ENCODE measurements around the gene PSAP.

PSAP gene

DNA sequence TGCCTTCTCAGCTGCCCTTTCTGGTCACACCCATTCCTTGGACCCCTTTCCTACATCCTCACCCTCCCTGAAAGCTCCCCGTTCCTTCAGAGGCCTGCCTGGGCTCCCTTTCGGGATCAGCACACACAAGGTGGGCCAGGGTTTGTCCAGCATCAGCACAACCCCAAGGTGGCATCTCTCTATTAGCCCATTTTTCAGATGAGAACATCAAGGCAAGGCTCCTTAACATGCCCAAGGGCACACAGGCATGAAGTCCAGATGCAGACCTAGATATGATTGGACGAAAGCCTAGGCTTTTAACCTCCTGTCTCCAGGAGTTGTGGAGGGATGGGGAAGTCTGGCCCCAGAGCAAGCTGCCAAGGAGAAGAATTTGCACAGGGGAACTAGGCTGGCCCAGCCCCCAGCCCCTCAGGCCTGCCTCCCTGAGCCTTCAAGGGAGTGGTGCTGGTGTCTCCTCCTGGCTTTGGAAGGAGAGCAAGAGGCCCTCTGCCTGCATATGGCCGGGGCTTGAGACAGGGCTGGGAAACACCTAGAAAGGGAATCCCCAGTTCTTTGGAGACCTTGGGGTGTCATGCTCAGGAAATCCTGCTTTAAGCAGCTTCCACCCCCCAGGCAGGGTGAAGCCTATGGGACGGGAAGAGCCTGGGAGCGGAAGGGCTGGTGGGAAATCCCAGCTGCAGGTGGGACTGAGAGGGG is 68.7 kb downstream of the PSAP start:
- no peak for FAIRE-seq

DNA sequence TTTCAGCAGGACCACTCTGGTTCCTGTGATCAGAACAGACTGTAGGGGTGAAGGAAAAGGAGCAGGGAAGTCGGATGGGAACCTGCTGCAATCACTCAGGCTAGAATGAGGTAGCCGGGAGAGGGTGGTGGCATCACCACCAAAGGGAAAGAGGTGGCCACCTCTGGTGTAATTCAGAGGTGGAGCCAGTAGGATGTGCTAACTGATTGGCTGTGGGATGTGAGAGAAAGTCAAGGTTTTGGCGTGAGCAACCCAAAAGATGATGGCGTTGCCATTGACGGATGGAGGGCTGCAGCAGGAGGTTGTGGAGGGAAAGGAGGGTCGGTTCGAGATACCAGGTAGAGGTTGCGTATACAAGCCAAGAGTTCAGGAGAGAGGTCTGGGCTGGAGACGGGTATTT is 70.3 kb downstream of the PSAP start:
- FAIRE-seq, result no peak

DNA sequence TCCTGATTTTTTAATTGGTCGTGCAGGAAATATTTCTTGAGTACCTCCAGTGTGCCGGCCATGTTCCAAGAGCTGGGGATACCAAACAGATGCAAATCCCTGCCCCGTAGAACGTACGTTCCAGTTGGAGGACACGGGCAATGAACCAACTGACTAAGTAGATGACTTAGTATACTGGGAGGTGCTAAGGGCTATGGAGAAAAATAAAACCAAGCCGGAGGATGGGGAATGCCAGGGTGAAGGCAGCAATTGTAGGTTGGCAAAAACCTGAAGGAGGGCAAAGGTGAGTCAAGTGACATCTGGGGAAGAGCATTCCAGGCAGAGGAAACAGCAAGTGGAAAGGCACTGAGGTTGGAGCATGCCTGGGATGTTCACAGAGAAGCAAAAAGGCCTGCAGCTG is 70.9 kb downstream of the PSAP start:
- FAIRE-seq, result no peak

DNA sequence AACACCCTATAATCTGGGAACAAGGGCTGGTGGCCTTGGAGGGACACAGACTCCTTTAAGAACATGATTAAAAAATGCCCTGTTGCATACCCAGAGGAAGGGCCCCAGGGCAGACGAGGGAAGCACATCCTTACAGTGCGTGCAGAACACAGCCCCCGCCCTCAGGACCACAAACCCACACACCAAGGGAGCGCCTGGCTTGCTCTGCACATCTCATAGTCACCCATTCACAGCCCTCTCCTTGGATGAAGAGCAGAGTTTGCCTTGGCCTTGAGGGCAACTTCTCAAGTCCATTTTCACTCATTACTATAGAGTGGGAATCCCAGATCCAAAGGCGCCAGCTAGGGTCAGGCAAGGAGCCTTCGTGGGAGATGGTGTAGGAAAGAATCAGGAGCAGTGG is 71.4 kb downstream of the PSAP start:
- no peak for FAIRE-seq

DNA sequence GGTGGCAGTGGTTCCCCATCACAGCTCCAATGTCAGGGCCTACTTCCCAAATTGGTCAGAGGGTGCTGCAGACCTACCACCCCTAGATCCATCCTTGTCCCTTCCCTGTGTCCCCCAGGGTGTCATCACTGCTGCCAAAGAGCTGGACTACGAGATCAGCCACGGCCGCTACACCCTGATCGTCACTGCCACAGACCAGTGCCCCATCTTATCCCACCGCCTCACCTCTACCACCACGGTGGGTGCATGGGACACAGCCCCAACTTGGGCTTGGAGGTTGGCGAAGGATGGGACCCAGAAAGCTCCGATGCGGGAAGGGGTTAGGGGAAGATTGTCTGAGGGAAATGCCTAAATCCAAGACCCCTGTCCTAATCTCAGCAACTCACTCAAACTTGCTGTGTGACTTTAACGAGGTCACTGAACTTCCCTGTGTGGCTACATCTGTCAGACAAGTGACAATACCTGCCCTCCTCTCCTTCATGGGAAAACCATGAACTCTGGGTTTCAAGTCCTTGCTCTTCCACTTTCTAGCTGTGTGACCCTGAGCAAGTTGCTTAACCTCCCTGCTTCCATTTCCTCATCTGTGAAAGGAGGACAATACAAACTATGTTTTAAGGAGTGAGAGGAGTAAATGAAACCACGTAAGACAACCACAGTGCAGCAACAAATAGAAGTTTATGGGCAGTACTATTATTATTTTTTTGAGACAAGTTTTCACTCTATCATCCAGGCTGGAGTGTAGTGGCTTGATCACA is 72.8 kb downstream of the PSAP start:
- no peak for FAIRE-seq

DNA sequence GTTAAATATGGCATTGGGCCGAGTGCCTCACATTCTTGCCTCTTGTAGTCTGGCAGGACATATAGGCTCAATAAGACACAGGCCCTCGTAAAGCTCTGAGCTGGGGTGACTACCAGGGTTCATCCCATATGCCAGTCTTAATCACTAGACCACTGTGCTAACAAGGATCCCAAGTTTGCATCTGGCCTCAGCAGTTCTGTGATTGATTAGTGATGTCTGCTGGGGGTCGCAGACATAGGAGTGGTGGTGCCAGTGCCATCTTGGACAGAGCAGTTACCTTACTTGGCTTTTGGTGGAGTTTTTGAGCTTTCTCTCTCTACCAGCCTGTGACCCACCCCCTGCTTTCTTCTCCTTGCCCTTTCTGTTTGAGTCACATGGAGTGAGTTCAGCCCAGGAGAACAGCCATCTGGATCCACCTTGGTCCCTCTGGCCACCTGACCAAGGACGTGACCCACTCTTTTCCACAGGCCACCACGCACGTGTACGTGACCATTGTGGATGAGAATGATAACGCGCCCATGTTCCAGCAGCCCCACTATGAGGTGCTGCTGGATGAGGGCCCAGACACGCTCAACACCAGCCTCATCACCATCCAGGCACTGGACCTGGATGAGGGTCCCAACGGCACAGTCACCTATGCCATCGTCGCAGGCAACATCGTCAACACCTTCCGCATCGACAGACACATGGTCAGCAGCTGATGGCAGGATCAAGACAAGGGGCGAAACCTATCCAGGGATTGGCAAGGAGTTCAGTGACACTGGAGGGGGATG is 73.7 kb downstream of the PSAP start:
- no peak for FAIRE-seq

DNA sequence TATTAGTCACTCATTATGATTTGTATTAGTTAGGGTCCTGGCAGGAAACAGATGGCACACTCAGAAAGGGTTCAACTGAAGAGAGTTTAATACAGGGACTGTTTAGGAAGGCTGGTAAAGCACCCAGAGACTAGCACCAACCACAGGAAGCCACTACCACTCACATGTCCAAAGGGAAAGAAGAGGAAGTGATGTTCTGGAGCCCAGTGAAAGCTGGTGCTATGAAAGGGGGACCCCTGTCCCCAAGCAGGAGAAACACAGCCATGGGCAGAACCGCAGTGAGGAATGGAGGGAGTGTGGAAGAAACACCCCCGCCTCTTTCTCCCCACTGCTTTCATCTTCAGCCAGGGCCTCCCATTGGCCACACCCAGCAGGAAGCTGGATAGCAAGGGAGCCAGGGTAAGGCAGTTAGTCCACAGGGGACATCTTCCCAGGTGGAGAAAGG is 74.5 kb downstream of the PSAP start:
- FAIRE-seq, result no peak

DNA sequence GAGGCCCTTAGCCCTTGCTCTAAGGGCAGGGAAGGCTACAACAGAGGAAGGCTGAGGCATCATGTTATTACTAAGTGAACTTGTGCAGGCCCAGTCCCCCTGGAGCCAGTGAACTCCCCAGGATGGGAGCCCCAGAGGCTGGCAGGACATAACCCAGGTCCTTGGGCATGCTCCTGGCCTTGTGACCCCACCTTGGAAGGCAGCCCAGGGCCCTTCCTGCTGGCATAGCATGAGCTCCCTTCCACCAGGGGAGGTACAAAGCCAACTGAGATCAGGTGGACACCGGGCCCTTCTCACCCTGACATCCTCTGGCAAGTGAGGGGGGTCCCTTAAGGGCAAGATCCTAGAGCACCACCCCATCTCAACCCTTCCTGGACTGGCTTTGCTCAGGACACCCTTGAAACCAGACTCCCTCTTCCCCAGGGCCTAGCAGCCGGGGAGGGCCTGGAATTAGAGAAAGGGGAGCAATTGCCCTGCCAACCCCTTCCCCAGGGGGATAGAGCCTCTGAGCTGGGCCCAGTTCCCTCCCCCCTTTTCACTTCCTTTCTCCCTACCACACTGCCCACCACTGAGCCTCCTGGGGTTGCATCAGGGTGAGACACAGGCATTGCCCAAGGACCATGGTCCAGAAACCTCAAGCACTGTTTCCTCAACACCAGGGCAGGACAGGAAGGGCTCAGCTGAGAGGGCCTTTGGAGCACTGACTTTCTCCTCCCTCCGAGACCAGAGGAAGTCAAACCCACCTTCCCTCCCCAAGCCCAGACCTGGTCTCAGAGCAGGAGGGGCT is 75.9 kb downstream of the PSAP start:
- FAIRE-seq, result no peak

DNA sequence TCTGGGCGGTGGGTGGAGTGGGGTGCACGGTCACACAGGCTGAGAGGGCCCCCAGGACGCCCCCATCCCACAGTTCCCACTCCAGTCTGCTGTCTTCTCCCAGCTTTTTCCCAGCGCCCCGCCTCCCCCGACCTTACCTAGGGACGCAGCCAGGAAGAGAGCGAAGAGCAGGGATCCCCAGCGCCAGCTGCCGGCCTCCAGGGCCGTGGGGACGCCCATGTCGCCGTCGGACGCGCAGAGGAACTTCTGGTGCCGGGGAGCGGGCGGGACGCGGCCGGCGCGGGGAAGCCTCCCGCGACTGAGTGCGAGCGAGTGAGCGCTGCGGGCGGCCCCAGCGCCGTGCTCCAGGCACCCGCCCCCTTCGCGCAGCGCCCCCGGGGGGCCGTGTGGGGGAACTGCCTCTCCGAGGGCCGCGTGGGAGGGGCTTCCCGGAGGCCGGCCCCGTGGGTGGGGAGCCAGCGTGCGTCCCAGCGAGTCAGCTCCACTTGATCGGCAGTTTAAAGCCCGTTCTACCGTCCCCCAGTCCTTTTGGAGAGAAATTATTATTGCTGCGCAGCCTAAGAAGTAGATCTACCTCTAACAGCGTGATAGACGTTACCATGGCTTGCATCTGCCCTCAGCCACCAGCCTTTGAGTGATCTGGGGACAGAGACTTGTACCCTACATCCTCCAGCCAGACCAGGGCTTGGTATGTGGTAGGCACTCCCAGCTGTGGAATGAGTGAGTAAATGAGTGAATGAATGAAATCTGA is 77.7 kb downstream of the PSAP start, which contains the start of gene VSIR:
Gene VSIR, minus strand, starts transcription at position 300 of the 751 bp plus-strand sequence. Its CDS starts 81 bp downstream, at position 219.
- FAIRE-seq, result no peak

DNA sequence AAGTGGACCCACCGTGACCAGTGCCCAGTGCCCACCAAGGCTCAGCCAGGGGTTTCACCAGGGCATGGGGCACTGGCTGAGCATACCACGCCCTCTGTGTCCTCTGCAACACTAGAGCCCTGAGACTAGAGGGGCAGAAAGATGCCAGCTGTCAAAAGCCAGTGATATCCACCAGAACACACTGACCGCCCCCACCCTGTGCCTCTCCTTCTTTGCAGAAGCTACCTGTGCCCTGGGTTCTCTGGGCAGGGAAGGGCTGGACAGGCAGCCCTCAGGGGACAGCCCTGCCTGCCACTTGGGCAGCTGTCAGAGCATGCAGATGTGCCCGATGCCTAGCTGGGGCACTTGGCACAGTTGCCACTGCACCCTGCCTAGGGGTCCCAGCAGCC is 78.2 kb downstream of the PSAP start:
- FAIRE-seq, result no peak

DNA sequence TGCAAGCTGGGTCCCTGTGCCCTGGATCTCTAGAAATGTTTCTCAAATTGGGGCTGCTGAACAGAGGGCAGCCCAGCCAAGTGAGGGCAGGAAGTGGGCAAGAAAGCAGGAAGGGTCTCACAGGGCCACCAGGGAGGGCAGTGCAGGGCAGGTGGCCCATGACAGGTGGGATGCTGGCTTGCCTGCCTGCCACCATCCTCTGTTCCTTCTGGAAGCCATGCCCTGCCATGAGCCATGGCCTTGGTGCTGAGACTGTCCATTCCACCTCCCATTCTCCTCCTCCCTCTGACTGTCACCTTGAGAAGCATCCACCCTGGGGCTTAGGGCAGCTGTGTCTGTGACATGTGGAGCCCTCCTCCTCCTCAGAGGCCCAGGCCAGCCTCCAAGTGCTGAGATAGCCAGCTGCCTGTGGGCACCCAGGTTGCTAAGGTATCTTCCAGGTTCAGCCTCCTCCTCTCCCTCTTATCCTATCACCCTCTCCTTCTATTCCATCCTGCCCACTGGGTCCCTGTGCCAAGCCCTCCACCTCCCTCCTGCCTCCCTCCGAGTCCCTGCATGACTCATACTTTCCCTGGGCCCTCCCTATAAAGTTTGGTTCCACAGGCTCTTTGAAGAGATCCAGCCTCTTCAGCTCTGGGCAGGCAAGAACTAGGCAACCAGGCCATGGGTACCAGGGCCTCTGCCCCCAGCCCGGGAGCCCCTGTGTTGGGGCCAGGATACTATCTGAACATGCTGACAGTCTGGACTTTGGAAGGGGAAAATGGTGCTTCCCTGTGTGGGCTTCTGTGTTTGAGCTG is 79.0 kb downstream of the PSAP start:
- FAIRE-seq, result no peak

DNA sequence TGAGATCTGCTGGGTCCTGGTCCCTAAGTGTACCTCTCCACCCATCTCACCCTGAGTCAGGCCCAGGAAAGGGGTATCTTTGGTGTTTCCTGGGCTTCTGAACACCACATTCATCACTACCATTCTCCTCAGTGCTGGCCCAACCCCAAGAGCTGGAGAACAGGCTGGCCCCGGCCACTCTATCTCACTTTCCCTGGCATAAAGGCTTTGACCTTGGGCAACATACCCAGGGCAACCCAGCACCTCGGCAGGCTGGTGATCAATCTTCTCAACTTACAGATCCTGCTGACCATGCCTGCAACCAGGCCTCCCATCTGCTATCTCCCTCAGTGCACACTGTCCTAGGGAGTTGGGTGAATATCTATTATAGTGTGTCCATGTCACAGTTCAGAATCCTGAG is 79.8 kb downstream of the PSAP start:
- FAIRE-seq, result no peak

DNA sequence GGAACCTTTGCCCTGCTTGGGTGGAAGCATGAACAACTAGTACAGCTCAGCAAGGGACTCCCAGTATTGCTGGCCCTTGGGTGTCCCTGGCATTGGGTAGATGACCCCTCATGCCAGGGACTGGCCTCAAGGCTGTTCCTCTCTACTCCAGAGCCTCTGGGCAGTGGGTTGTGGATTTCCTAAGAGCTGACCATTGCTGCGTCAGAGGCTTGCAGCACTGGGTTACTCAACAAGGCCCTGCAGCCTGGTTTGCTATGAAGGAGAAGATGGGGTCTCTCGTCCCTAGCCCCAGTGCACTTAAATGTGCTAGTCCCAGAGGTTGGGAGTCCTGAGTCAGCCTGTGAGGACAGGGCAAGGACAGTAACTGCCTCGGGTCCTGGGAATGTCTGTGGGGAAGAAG is 80.3 kb downstream of the PSAP start:
- no peak for FAIRE-seq

DNA sequence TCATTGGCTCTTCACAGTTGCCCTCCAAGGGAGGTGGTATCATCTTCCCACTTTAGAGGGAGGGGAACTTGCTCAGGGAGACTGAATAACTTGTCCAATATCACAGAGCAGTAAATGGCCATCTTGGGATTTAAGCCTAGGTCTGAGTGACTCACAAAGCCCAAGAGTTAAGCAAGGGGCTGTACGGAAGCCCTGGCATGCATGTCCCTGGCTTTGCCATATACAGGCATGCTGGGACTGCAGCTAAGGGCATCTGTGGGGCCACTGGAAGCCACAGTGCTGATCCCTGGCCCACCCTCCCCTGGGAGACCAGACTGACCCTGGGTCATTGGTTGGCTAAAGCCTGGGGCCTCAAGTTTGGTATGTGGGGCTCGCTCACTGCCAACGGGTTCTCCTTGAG is 80.8 kb downstream of the PSAP start:
- FAIRE-seq, result no peak

DNA sequence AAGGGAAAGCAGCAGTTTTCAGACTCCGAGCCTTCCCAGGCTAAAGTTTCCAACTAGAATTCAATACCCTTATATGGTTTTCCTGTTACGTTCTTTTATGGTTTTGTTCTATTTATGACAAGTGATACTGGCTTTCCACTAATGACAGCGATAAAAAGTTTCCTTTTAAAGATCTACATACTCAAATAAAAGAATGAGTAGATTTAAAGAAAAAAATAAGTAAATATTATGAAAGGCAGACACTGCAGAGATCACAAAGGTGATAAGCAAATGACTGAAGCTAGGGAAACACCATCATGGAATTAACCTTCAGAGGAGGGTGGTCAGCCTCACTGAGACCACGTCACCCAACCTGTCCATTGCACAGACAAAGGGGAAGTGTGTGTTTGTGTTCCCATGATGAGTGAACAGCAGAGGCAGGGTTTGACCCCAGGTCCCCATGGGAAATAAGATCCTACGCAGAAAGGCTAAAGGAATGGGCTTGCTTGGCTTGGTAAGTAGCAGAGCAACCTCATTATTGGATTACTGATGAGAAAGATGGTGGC is 81.7 kb downstream of the PSAP start:
- FAIRE-seq, result no peak

DNA sequence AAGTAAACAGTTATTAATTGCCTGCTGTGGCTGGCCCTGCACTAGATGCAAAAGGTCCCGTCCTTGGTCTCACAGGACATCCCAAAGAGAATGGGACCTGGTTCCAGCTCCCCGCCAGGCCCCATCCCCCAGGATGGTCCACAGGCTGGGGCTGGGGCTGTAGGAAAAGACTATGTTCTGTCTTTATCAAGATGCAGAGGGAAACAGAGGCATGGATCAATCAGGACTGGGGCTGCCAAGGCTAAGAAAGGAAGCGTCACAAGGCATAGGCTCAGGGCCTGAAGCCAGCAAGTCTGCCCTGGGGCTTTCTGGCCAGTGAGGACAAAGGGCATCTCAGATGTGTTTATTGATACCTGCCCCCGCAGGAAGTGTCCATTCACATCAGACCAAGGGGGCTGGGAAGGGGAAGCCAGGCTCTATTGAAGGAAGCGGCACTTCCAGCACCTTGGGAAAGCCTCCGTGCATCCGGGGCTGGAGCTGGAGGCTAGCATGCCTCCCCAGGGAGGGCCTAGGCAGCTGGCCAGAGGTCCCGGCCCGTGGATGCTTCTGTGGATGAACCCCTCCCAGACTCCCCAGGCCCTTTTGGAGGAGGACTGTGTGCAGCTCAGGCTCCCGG is 83.5 kb downstream of the PSAP start:
- FAIRE-seq, result no peak

DNA sequence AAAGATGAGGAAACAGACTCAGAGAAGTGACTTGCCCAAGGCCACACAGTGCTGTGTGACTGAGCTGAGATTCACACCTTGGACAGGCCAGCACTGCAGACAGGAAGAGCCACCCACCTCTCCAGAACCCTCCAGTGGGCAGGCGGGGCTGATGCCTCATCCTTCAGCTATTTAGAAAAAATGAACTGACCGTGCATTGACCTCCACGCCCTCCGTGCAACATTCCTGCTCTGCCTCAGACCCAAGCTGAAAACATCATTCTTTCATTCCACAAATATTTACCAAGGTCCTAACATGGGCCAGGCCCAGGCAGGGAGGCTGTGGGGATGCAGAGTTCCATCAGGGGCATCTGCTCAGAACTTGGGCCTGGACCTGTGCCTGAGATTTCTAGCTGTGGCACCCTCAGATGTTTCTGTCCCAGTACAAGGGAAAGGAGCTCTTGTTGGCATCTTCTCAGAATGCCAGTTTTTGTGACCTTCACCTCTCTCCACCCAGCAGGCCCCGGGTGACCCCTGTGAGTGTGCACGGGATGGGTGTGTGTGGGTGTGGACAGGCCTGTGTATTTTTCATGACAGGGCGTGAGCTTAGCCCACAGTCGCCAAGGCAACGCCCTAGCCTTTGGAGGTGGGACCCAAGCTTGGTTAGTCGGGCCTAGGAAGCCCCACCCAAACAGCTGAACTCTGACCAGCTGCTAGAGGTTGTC is 84.2 kb downstream of the PSAP start:
- no peak for FAIRE-seq
